Ovary (tissue), 3 donors: ENCODE results near the gene FBXL22.

Source experiments
- POLR2A ChIP-seq: fragments of 450-650 bp; IDR thresholded peaks from one replicate; pipeline ENCODE4 v1.6.1; 2017; ENCODE audit warnings: antibody characterized with exemption, mild to moderate bottlenecking, moderate library complexity
- TF ChIP-seq, protein P1 (sequence below), 3 donors: fragments of 450-650 bp in 2 of 3; fragments of 200-600 bp in 1 of 3; IDR thresholded peaks; one replicate each; pipeline versions ENCODE4 v1.5.1 to v1.8.0; 2016 to 2022; ENCODE audit warnings: antibody characterized with exemption in 3 of 3, mild to moderate bottlenecking in 1 of 3
- donor health status: DM: no; HTN: no; CAD: no.

DNA sequence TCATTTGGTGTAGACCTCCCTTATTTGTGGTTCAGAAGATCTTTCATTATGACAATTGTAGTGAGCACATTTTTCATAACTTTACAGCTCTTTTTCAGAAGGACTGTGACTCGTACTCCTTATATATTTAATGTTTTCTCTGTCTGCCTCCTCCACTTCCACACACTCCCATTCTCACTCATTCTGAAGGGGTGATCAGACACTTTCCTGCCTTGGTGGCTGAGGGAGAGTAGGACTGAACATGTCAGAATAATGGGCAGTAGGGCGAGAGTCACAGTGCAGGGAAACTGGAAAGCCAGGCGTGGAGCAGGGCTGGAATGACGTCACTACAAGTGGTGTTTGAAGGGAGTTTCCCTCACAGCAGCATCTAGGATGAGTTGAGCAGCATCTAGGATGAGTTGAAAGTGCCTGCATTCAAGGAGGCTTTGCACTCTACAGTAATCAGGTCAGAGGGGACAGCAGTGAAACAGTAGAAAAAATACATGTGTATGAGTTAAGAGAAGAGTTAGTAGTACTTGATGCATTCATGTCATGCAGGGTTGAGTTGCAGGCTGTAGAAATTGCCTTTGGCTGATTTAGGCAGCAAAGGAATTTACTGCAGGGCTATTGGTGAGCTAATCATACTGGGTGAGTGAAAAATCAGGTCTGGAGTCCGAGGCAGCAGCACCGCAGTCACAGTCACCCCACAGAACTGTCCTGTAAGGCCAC, 36.3 kb upstream of the FBXL22 start:
- no peak for TF ChIP-seq POLR2A
- TF ChIP-seq, protein P1, sequence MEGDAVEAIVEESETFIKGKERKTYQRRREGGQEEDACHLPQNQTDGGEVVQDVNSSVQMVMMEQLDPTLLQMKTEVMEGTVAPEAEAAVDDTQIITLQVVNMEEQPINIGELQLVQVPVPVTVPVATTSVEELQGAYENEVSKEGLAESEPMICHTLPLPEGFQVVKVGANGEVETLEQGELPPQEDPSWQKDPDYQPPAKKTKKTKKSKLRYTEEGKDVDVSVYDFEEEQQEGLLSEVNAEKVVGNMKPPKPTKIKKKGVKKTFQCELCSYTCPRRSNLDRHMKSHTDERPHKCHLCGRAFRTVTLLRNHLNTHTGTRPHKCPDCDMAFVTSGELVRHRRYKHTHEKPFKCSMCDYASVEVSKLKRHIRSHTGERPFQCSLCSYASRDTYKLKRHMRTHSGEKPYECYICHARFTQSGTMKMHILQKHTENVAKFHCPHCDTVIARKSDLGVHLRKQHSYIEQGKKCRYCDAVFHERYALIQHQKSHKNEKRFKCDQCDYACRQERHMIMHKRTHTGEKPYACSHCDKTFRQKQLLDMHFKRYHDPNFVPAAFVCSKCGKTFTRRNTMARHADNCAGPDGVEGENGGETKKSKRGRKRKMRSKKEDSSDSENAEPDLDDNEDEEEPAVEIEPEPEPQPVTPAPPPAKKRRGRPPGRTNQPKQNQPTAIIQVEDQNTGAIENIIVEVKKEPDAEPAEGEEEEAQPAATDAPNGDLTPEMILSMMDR (IDR thresholded peaks at IDR 0.05): no peak
